Uterus (tissue), 2 donors: ENCODE data around the gene SERPINA5.

Experiments used
- CTCF ChIP-seq, 4 experiments: fragments of 200-600 bp in 2 of 4; fragments of 450-650 bp in 2 of 4; sonication (generic) in 2 of 4; IDR thresholded peaks; one replicate each; pipeline ENCODE4 v1.5.1; 2016 to 2019; ENCODE audit warnings: antibody characterized with exemption in 4 of 4, mild to moderate bottlenecking in 2 of 4, moderate library complexity in 1 of 4
- POLR2A ChIP-seq, 2 donors: fragments of 450-650 bp; IDR thresholded peaks; one replicate each; pipeline ENCODE4 v1.6.1; 2016; ENCODE audit warnings: antibody characterized with exemption in 2 of 2, mild to moderate bottlenecking in 1 of 2, moderate library complexity in 1 of 2

- TF ChIP-seq CTCF (IDR thresholded peaks at IDR 0.05): no peak
- TF ChIP-seq POLR2A (IDR thresholded peaks at IDR 0.05): no peak
Measured at GRCh38 chr14:94593749-94594431, 12.7 kb downstream of the SERPINA5 start.
